ENCODE measurements around the gene STAT3.

- TF ChIP-seq POLR2A (IDR thresholded peaks at IDR 0.05) (no peak), CTCF (IDR thresholded peaks at IDR 0.05) (no peak)
Measured at GRCh38 chr17:42304187-42305030, 83.8 kb downstream of the STAT3 start.
